ES-I3 (cell line): ENCODE results near the gene MRTFB.

Source experiments
- H3K36me3 ChIP-seq: 2 replicates; pipeline ENCODE4 v1.6.1; 2013; ENCODE audit warnings: mild to moderate bottlenecking, low read length, control low read depth, moderate library complexity; ENCODE audit not compliant: insufficient read depth
- H3K4me1 ChIP-seq: 2 replicates; pipeline ENCODE4 v1.6.1; 2013; ENCODE audit warnings: mild to moderate bottlenecking, control low read depth, low read length; ENCODE audit not compliant: insufficient read depth
- H3K9ac ChIP-seq: 2 replicates; pipeline ENCODE4 v1.6.1; 2013; ENCODE audit warnings: low read depth, mild to moderate bottlenecking, low read length, moderate library complexity
- H3K9me3 ChIP-seq: 2 replicates; pipeline ENCODE4 v1.6.1; 2013; ENCODE audit warnings: mild to moderate bottlenecking, low read length, moderate library complexity; ENCODE audit not compliant: control insufficient read depth, insufficient read depth

Gene MRTFB

DNA sequence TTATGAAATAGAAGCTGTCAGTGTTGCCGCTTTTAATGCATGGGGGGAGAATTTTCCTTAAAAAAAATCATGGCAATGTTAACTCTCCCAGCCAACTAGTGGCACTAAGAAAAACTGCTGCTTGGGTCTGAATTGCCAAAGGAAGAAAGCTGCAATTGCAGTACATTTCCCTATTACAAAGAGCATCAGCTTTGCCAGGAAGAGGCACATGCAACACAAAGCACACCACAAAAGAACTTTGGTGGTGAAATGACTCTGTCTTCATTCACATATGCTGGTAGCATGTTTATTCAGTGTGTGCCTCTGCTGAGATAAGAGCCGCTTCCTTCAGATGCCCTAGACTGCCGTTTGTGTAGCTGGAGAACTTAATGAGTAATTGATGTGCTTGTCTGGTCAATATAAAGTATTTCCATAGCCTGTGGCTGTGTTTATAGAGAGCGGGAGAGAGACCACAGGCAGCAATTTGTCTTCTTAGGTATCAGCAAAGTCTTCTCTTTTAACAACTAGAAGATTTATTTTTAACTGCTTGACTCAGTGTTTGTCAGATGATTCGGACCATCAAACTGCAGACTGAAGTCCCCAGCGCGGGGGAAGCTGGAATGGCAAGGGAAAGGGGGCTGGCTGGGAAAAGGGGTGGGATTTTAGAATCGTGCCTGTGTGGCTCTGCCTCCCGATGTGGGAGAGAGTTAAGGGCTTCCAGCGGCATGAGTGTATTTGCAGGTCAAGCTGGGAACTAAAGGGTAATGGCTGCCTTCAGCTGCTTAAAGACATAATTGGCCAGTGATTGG lies 115.1 kb downstream of the MRTFB start:
- H3K4me1 ChIP-seq, result peaks cover 22% of the 10 kb centered on the region
- H3K36me3 ChIP-seq, result no peaks in the 10 kb centered on the region
- no peaks in the 10 kb centered on the region for H3K9me3 ChIP-seq
- peak overlapping the region; percentile 34; the same call in 1 of the 2 replicates for H3K9ac ChIP-seq

DNA sequence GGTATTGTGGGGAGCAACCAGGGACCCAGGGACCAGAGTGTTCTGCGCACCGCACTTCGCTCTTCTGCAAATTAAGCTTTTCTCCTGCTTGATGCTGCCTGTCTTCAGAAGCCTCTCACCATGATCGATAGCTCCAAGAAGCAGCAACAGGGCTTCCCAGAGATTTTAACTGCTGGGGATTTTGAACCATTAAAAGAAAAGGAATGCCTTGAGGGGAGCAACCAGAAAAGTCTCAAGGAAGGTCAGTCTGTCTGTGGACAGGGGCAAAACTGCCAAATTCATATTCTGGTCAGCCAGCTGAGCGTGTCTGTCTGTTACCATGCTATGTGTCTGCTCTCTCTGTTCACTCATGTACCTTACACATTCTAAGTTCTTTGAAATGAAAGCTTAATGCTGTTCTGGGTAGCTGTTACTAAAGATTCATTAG lies 115.7 kb downstream of the MRTFB start:
- Histone ChIP-seq H3K36me3 (no peaks in the 10 kb centered on the region), H3K9ac (no peak overlapping the region), H3K4me1 (peaks cover 22% of the 10 kb centered on the region), H3K9me3 (no peaks in the 10 kb centered on the region)

DNA sequence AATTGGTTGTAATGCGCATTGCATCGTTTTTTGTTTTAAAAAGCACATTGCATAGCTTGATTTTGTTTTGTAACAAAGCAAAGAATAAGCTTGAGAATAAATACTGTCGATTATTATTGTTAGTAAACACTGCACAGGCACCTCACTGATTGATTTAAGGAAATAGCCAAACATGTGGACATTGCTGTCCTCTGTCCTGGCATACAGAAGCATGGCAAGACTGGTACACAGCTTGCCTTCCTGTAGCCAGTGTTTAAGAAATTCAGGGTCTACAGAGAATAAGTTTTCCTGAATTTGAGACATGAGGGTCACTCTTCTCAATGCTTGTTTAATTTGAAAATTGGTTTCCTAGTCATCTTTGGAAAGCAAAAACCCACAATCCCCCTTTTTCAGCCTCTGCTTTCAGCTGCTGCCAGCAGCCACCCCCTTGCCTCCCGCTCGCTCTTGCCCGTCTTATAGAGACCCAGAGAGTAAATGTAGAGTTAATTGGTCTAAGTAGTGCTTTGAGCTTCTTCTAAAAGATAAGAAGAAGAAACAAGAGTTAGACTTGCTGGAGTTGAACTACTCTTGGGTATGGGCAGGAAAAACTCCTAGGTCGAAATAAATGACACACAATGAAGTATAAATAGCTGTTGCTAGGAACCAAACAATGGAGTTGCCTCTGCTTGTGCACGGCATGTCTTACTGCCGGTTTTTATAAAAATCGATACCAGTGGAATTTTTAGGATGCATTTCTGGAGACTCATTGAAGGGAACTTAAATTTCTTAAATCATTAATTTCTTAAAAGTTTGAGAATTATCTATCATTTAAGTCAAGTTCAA lies 116.6 kb downstream of the MRTFB start:
- Histone ChIP-seq H3K36me3 (no peaks in the 10 kb centered on the region), H3K9ac (no peak overlapping the region)

DNA sequence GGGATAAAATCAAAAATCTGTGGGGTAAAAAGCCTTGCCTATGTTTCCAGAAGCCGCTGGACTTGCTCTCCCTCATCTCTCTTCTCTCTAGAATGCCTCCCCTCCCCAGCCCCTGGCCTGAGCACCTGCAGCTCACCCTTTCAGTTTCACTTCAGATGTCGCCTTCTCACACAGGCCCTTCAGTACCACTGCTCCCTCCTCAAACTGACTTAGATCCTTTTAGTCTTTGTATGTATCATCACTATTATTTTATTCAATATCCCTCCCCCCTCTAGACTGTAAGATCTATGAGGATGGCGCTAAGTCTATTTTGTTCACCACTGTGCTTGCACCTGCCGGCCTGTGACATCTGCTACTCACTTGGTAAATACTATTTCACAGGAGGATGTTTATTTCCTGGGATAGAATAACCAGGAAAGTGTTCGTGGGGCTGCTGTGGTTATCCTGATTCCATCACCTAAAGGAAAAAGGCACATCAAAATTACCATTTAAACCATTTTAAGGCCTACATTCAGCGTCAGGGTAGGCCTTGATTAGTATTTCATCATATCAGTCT lies 122.3 kb downstream of the MRTFB start:
- no peaks in the 10 kb centered on the region for H3K4me1 ChIP-seq
- H3K9ac ChIP-seq, result no peak overlapping the region
- no peaks in the 10 kb centered on the region for H3K36me3 ChIP-seq
- no peaks in the 10 kb centered on the region for H3K9me3 ChIP-seq

More for the DNA sequence above, 116.6 kb downstream of the MRTFB start:
- Histone ChIP-seq H3K4me1 (peaks cover 22% of the 10 kb centered on the region), H3K9me3 (no peaks in the 10 kb centered on the region)

DNA sequence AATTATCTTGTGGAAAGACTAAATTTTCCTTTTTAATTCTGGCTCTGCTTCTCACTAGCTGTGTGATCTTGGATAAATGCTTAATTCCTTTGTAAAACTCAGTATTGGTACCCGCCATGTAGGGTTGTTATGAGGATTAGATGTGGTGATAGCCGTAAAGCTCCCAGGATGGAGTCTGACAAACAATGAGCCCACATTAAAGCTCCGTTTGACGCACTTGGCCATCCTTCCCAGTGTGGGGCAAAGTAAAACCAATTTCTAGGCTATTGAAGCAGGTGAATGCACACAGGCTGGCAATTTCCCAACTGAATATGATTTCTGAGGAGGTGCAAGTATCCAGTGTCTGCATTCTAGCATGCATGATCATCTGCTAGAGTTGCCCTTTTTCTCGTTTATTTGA lies 123.6 kb downstream of the MRTFB start:
- no peak overlapping the region for H3K9ac ChIP-seq
- no peaks in the 10 kb centered on the region for H3K9me3 ChIP-seq
- no peaks in the 10 kb centered on the region for H3K36me3 ChIP-seq
- no peaks in the 10 kb centered on the region for H3K4me1 ChIP-seq

DNA sequence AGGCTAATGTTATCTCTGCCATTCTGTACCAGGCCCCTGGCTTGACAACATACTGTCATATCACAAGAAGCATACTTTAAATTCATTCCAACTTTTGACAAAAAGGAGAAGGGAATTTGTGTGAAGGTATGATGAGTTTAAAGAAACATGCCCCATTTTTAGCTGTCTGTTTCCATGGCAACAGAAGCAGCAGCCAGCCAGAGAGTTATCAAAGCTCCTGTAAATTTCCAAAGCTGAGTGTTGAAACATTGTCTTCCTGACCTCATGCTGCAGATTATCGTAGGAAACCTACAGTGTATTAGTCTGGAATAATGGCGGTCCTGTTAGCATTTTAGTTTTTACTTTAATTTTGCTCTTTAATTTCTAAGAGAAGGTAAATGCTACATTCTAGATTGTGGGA lies 124.9 kb downstream of the MRTFB start:
- H3K4me1 ChIP-seq, result no peaks in the 10 kb centered on the region
- H3K9ac ChIP-seq, result no peak overlapping the region
- no peaks in the 10 kb centered on the region for H3K9me3 ChIP-seq
- H3K36me3 ChIP-seq, result no peaks in the 10 kb centered on the region; the same call in 1 of the 2 replicates

DNA sequence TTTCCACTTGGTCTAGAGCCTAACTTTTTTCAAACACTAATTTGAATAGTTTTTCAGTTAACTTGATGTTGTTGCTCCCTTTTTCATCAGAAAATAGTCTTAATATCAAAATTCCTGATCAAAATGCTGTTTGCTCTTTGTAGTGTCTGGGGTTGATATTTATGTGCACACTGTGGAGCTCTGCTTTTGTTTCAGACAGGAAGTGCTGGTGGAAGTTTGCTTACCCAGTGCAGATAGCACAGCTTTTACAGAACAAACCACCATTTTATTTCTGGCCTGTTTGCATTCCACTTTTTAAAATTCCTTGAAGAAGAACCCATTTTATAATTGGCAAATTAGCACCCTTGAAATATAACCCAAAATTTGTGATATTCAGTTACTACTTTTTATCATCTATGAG lies 125.4 kb downstream of the MRTFB start:
- no peaks in the 10 kb centered on the region for H3K9me3 ChIP-seq
- H3K4me1 ChIP-seq, result no peaks in the 10 kb centered on the region
- H3K9ac ChIP-seq, result no peak overlapping the region
- no peaks in the 10 kb centered on the region; the same call in 1 of the 2 replicates for H3K36me3 ChIP-seq

DNA sequence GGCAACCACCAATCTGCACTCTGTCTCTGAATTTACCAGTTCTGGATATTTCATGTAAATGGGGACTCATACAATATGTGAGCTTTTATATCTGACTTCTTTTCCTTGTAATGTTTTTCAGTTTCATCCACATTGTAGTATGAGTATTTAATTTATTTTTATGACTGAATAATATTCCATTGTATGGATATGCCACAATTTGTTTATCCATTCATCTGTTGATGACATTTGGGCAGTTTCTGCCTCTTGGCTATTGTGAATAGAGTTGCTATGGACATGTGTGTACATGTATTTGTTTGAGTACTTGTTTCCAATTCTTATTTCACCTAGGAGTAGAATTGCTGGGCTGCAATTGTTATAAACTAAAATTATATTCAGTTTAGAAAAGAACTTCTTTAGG lies 126.9 kb downstream of the MRTFB start:
- Histone ChIP-seq H3K9ac (no peak overlapping the region), H3K4me1 (peaks cover 2% of the 10 kb centered on the region; the same call in 1 of the 2 replicates), H3K9me3 (no peaks in the 10 kb centered on the region), H3K36me3 (no peaks in the 10 kb centered on the region; the same call in 1 of the 2 replicates)

DNA sequence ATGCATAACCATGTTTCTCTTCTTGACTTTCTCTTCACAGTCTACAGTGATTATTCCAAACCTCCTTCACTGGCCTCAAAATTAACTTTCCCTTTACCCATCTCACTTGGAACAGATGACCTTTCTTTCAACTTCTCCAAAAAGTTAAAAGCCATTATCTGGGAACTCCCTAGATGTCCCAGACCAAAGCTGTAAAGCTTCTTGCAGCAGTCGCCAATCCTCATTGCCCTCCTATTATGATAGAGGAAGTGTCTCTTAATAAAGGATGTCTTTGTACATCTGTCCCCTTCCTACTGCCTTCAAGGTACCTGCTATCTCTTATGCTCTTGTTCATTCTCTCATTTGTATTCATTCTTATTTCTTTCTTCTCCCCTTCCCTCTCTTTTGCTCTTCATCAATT lies 127.5 kb downstream of the MRTFB start:
- Histone ChIP-seq H3K9ac (no peak overlapping the region), H3K36me3 (no peaks in the 10 kb centered on the region; the same call in 1 of the 2 replicates), H3K9me3 (no peaks in the 10 kb centered on the region), H3K4me1 (peaks cover 6% of the 10 kb centered on the region; the same call in 1 of the 2 replicates)

DNA sequence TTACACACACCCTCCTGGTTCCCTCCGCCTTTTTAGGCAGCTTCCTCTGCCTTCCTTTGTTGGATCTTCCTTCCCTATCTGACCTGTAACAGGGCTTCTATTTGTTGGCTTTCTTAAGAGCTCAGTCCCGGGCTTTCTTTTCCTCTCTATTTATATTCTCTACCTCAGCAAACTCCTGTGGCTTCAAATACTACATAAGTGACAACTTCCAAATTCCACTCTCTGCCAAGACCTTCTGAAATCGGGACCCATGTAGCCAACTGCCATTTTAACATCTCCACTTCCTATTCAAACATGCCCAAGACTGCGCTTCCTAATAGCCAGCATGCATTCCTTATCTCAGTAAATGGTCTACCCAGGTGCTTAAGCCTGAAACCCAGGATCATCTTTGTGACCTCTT lies 128.1 kb downstream of the MRTFB start:
- Histone ChIP-seq H3K4me1 (peaks cover 6% of the 10 kb centered on the region; the same call in 1 of the 2 replicates), H3K36me3 (no peaks in the 10 kb centered on the region; the same call in 1 of the 2 replicates), H3K9me3 (no peaks in the 10 kb centered on the region), H3K9ac (no peak overlapping the region)

DNA sequence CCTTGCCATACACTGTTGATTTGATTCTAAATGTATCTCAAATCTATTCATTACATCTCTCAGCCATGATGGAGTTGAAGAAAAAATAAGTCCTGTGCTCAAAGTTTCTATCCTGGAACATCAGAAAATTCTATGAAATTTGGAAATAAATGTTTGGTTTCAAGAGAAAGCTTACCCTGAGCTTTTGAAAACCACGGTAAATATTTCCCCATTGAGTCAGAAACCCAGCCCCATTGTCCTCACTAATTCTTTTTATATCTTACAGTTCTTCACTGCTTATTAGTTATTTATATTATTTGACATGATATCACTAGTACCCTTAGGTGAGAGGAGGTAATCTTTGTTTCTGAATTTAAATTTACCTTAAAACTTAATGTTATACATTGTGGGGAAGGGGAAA lies 128.5 kb downstream of the MRTFB start:
- Histone ChIP-seq H3K9ac (no peak overlapping the region), H3K36me3 (no peaks in the 10 kb centered on the region; the same call in 1 of the 2 replicates), H3K4me1 (peaks cover 6% of the 10 kb centered on the region; the same call in 1 of the 2 replicates), H3K9me3 (no peaks in the 10 kb centered on the region)

DNA sequence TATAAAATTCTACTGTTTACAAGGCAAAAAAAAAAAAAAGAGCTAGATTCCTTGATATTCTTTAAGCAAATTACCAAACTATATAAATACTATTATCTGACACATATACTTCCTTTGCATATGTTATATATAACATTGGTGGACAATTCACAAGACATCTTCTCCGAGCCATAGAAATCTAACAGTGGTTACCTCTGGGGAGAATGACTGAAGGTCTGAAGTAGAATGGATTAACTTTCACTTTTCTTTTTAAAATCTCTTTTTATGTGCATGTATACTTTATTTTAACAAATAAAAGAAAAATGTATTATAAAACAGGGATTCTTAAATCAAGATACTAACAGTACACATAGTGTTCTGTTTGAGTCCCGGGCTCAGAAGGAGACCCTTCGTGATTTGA lies 131.0 kb downstream of the MRTFB start:
- no peaks in the 10 kb centered on the region; the same call in 1 of the 2 replicates for H3K36me3 ChIP-seq
- H3K4me1 ChIP-seq, result peaks cover 6% of the 10 kb centered on the region; the same call in 1 of the 2 replicates
- H3K9me3 ChIP-seq, result no peaks in the 10 kb centered on the region
- no peak overlapping the region for H3K9ac ChIP-seq

DNA sequence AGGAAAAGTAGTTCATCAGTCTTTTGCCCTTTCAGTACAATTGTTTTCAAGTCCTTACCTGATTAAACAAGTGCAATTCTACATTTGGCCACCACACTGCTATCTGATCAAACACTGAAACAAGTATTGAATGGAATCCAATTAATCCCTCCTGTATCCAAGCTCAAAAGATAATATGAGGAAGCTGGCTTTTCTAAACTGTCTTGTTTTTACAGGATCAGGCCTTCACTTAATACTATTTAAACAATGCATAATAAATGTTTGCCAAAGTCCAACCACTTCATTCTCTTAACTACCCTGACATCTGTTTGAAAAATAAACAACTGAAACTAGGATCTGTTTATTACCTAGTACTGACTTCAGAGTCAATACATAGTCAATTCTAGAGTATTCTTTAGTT lies 131.6 kb downstream of the MRTFB start:
- Histone ChIP-seq H3K4me1 (peaks cover 6% of the 10 kb centered on the region; the same call in 1 of the 2 replicates), H3K9me3 (no peaks in the 10 kb centered on the region), H3K36me3 (no peaks in the 10 kb centered on the region; the same call in 1 of the 2 replicates), H3K9ac (no peak overlapping the region)

DNA sequence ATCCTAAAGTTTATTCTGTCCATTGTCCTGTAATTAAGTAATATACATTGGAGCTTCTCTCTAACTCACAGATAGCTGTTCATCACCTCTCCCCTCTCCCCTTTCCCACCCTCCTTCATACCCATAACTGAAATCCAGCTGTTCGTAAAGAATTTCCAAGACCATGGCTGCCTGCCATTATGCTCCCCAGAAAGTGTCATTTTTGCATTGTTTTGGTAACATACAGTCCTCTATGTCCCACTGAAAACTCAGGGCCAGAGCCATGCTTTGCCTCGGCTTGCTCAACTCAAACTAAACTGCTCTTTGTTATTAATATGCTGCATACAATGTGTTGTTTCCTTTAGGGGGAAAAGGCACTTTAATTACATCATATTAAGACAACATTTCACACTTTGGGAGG lies 132.0 kb downstream of the MRTFB start:
- Histone ChIP-seq H3K9me3 (no peaks in the 10 kb centered on the region), H3K36me3 (no peaks in the 10 kb centered on the region; the same call in 1 of the 2 replicates), H3K9ac (no peak overlapping the region), H3K4me1 (peaks cover 6% of the 10 kb centered on the region; the same call in 1 of the 2 replicates)
